ENCODE data around the gene SH3PXD2A.
A peak's percentile ranks its signal among the peaks of the same experiment; 100 is the strongest.

Gene SH3PXD2A

DNA sequence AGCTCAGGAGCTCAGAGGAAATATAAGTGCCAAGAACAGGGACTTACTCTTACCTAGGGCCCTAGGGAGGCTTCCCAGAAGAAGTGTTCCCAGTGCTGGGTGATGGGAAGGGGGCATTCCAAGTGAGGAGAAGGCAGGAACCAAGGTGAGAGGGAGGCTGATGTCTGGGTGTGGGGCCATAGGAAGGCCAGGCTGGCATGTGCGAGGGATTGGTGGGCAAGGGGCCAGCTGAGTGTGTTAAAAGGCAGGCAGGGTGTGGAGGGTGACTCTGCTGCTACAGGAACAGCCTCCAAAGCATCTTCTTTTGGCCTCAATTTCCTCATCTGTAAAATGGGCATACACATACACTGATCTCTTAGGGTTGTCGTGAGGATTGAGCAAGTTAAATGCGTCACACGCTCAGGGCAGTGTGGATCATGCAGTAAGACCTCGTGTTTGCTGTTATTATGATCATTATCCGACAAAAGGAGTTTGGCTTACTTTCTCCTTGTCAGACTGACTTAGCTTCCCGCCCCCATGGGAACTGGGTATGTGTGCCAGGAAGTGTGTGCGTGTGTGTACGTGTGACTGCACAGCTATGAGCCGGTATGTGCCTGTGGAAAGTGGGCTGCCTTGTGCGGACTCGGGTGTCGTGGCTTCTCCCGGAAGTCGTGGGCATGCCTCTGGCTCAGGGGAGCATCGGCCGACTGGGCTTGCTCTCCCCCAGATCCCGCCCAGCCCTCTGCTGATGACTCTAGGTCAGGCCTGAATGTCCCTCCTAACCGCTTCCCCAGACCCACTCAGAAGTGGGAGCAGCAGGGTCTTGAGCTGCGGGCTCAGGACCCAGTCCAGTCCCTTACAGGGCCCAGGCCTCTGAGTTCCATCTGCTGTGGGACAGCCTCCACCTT is 302.3 kb downstream of the SH3PXD2A start:
- DNase-seq = no peak

DNA sequence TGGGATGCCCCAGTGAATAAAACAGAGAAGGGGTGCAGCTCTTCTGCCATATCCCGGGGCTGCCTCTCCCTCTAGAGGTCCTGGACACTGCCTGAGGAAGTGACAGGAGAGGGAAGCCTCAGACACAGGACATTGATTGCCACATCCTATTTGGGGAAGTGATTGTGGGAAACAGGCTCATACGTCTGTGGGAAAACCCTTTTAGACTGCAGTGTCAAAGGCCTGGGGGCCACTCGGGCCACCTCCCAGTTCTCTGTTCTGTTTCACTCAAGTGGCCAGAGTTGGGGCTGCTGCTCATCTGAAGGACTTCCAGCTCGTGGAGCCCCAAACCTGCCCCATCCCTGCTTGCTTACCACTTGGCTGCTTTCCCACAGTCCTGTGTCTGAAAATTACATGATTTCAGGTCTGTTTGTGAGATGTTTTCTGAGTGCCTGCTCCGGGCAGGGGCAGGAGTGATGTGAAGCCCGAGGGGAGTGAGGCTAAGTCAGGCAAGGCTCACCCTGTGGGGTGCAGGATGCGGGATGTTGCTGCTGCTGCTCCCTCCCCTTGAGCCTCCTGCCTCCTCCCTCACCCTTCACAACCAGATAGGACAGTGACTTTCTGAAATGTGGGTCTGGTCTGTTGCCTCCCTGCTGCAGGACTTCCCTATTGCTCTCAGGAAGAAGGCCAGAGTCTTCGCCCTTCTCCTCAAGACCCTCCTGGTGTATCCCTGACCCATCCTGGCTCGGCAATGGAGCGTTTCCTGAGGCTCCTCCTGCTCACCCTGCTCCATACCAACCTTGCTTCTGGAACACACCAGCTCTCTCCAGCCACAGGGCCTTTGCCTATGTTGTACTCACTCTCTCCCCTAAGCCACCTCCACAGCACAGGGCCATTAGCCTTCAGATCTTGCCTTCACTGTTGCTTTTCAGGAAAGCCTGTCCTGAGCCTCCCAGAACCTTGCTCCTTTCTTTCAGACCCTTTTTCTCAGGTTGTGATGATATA is 303.5 kb downstream of the SH3PXD2A start:
- DNase-seq = peak; percentile 84

DNA sequence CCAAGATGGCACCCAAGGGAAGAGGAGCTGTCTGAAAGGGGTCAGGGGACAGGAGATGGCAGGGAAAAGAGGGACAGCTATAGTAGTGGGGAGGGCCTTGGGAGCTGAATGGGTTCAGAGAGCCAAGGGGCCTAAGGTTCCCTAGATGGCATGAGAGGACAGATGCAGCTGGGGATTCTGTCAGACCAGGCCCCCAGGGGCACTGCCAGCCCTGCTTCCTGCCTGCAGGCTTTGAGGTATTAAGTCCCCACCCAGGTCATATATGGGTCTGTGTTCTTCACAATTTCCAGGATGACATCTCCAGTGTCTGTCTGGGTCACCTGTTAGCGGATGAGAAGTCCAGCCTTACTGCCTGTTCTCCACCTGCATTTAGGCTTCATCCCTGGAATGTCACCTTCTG is 305.1 kb downstream of the SH3PXD2A start:
- DNase-seq = no peak

DNA sequence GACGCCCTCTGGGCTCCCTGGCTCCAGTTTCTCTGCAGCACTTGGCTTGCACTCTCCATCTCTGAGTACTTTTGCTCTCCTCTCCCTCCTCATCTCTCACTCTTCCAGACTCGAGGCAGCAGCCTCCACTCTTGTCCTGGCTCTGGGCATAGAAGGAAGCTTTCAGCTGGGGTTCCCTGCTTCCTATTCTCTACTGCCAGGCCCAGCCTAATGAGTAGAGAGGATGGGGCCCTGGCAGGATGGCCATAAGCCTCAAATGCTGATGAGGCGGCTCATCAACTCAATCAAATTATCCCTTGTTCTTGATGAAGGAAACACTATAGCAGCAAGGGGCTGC is 306.1 kb downstream of the SH3PXD2A start:
- no peak for DNase-seq

DNA sequence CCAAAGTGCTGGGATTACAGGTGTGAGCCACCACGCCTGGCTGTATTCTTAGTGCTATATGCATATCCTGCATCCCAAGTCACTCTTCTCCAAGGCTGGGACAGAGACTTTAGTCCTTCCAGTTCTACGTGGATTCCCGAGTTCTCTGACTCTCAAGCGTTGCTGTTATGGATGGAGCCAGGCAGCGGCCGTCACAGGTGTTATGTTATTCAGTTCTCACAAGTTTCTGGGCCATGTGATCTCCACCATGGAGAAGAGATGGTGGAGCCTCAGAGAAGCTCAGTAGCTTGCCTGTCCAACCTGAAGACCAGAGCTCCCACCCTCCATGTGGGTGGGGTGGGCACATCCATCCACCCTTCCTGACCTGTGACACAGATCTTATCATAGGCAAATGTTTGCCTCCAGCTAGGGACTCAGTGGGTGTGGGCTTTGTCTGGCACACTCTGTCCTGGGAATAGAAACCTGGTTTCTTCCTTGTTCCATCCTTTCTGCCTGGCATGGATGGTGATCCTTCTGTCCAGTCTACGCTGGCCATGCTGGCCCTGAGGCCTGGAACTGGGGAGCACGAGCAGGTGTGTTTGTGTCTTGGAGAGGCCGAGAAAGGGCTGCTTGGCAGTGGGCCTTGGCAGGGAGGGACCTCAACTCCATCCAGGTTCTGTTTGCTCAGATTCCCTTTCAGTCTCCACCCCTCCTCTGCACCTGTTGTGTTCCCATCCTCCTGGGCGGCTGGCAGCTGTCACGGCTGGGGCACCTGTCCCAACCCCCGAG is 306.6 kb downstream of the SH3PXD2A start:
- DNase-seq = no peak

DNA sequence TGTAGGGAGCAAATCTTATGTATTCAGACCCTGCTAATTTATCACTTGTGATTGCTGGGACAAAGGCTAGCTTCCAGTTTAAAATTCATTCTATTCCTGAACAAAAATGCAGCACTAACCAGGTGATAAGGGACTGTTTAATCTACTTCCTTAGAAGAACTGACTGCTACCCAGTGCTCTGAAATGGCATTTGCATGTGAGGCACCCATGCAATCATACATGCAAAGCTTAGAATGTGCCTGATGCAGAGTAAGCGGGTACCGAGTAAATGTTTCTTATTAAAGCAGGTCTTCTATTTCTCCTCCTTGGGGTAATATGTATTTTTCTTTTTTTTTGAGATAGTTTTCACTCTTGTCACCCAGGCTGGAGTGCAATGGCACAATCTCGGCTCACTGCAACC is 307.4 kb downstream of the SH3PXD2A start:
- DNase-seq = no peak

DNA sequence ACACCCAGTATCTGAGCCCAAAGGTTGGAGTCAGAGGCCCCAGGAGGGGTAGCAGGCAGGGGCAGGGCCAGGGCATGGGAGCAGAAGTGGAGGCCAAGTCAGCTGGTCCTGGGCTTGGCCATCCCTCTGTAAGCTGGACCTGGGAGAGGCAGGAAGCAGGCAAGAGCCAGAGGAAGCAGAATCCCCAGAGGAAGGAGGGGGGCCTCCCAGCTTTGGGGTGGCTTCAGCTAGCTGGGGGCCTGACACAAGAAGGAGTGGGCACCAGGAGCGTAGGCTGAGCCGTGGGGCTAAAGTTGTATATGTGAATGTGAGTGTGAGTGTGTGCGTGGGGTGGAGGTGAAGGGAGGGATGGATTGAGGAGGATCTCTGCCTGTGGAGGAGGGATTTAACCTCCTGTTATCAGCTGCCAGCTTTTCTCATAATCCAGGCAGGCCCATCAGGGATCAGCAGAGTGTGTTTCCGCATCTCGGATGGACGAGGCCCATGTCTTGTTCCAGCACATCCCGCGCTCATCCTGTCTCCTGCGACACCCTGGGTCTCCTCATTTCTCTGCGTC is 307.9 kb downstream of the SH3PXD2A start:
- no peak for DNase-seq

DNA sequence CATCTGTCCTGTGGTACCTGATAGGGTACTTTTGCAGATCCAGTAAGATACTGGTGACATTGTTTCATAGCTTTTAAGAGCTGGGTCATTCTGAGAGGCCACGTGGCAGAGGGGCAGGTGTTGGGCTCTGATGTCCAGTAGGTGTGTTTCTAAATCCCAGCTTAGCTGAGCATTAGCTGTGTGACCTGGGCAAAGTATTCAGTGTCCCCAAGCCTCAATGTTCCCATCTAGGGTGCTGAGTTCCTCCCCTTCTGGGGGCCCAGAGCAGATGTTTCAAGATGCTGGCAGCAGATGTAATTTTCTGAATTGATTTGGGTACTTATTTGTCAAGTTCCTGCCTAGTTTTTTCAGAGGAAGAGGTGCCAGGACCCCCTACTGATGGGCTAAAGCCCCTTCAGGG is 309.0 kb downstream of the SH3PXD2A start:
- no peak for DNase-seq

DNA sequence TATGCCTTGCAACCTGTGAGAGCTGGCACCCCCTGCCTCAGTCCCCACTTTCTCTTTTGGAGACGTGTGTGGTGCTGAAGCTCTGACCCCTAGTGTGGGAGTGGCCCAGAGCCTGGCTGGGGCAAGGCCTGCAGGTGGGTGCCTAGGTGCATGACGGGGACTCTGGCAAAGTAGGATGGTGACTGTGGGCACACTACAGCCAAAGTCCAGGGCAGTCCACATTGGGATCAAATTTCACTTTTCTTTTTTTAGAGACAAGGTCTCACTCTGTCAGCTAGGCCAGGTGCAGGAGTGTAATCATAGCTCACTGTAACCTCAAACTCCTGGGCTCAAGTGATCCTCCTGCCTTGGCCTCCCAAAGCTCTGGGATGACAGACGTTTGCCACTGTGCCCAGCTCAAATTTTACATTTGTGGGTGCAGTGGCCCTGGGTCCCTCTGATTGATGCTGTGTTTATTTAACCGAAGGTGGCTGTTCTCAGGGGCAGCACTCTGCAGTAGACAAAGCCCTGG is 309.6 kb downstream of the SH3PXD2A start:
- DNase-seq = no peak

DNA sequence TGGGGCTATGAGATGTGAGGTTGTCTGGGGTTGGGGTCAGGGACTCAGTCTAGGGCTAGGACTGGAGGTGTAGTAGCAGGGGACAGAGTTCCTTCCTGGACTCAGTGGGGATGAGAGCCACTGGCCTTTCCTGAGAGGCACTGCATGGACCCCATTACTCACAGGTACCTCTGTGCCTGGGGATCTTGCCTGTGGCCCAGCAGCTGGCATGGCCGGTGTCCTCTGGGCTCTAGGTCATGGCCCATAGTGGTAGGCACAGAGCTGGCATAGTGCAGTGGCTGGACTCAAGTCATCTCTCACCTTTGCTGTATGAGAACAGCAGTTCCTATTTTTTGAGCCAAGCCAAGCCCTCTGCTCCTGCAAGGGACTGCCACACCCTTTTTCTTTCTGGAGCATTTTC is 310.0 kb downstream of the SH3PXD2A start:
- no peak for DNase-seq

DNA sequence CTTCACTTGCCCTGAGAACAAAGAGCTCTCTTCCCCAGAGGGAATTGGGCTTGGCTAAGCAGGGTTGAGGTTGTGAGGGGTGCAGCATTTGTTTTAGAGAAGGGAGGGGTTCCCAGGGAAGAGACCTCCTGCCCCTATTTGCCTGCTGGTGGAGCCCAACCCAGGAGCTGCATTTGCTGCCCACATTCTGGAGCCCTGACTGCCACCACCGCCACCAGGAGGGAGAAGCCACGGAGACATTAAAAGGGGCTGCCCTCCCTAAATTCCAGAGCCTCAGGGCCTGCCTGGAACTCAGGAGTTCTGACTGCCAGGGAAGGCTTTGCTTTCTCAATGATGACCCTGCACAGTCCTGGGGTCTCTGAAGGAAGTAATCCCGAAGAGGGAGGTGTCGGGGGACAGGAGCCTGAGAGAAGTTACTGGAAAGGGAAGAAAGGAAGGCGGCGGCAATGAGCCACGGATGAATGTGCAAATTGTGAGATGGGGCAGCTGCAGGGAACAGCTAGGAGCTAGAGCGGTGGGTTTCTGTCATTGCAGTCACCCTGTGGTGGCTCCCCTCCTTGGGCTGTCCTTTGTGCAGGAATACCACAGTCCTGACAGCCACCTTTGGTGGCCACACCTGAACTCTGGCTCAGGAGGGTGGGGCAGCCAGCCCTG is 310.6 kb downstream of the SH3PXD2A start:
- no peak for DNase-seq

Data from MV-4-11 (cell line).